ENCODE measurements around the gene LEKR1. TPM values are rescaled to one million over a fixed set of nuclear protein-coding genes. Genes with fewer than 3 reads are reported as not detected.

The LEKR1 gene
- total and polyA plus RNA-seq, 2 donors (not counting 3 experiments of a cell fraction or from before 2014, with no cell fraction given), result 0.07 to 0.64 TPM

DNA sequence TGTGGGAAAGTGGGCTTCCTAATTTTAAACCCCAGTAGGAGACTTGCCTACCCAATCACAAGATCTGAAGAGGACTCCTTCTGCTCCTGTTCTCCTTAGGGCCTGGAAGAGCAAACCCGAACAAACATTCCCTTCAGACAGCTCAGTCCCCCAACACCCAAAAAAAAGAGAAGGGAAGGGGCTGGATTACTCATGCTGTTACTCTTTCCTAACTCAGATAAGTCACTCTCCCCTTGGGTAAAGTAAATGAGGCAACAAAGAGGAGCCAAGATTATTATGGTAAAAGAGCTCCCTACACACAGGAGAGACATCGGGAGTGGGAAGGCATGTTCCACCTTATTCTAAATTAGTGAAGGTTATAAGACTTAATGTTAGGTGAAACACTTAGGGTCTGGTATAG is 18.1 kb upstream of the LEKR1 start:
- BruUV-seq (replicated peaks), result no TSS peak
- Histone ChIP-seq H3K79me2 (ENCODE audit: control insufficient read depth, insufficient read depth, low read length) (no peaks in the 10 kb centered on the region), H4K20me1 (replicated peaks; ENCODE audit: control insufficient read depth, extremely low read depth, insufficient read depth, low read length) (no peaks in the 10 kb centered on the region), H3K36me3 (ENCODE audit: control insufficient read depth in 2 of 2, extremely low read depth in 1 of 2, insufficient read depth in 2 of 2, low read length in 2 of 2) (no peaks in the 10 kb centered on the region), H3K9ac (replicated peaks; ENCODE audit: extremely low read depth, insufficient read depth, low read length) (no peak overlapping the region), H3K4me3 (replicated peaks in 1 of 3; ENCODE audit: insufficient read depth in 1 of 3, low read depth in 1 of 3, low read length in 3 of 3) (no peak overlapping the region), H3K4me2 (ENCODE audit: insufficient read depth, low read length) (no peak overlapping the region), H2AFZ (ENCODE audit: low read depth, low read length) (no peak overlapping the region), H3K9me1 (replicated peaks; ENCODE audit: control insufficient read depth, extremely low read depth, insufficient read depth, low read length) (no peaks in the 10 kb centered on the region), H3K27me3 (ENCODE audit: control insufficient read depth in 2 of 2, insufficient read depth in 2 of 2, low read length in 2 of 2) (no peaks in the 10 kb centered on the region), H3K27ac (ENCODE audit: insufficient read depth, low read depth, low read length) (no peak overlapping the region), H3K9me3 (replicated peaks; ENCODE audit: control insufficient read depth, insufficient read depth, low read length) (no peaks in the 10 kb centered on the region), H3K4me1 (ENCODE audit: control insufficient read depth, extremely low read depth, insufficient read depth, low read length) (peaks cover 24% of the 10 kb centered on the region)
- TF ChIP-seq, protein P1, sequence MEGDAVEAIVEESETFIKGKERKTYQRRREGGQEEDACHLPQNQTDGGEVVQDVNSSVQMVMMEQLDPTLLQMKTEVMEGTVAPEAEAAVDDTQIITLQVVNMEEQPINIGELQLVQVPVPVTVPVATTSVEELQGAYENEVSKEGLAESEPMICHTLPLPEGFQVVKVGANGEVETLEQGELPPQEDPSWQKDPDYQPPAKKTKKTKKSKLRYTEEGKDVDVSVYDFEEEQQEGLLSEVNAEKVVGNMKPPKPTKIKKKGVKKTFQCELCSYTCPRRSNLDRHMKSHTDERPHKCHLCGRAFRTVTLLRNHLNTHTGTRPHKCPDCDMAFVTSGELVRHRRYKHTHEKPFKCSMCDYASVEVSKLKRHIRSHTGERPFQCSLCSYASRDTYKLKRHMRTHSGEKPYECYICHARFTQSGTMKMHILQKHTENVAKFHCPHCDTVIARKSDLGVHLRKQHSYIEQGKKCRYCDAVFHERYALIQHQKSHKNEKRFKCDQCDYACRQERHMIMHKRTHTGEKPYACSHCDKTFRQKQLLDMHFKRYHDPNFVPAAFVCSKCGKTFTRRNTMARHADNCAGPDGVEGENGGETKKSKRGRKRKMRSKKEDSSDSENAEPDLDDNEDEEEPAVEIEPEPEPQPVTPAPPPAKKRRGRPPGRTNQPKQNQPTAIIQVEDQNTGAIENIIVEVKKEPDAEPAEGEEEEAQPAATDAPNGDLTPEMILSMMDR (IDR thresholded peaks at IDR 0.05; ENCODE audit: extremely low read depth in 1 of 2, insufficient read depth in 1 of 2, low read depth in 1 of 2, low read length in 2 of 2), result no peak
- no peak for TF ChIP-seq FOS (IDR thresholded peaks at IDR 0.05; ENCODE audit: borderline replicate concordance, insufficient read depth, low read length)
- no peak for TF ChIP-seq JUN (IDR thresholded peaks at IDR 0.05; ENCODE audit: borderline replicate concordance, insufficient read depth, insufficient read length, low read depth)
- TF ChIP-seq GATA2 (IDR thresholded peaks at IDR 0.05; ENCODE audit: insufficient read depth, insufficient read length, low read depth, low read length), result no peak
- TF ChIP-seq POLR2A (IDR thresholded peaks at IDR 0.05; ENCODE audit: low read depth, low read length), result no peak
- TF ChIP-seq, protein P2, sequence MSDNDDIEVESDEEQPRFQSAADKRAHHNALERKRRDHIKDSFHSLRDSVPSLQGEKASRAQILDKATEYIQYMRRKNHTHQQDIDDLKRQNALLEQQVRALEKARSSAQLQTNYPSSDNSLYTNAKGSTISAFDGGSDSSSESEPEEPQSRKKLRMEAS (IDR thresholded peaks at IDR 0.05; ENCODE audit: insufficient read depth, insufficient read length), result no peak
- TF ChIP-seq EZH2 (IDR thresholded peaks at IDR 0.05; ENCODE audit: borderline replicate concordance, low read depth, low read length, severe bottlenecking), result no peak
- TF ChIP-seq POLR2AphosphoS5 (IDR thresholded peaks at IDR 0.05; ENCODE audit: insufficient read depth, low read depth, low read length), result no peak
- TF ChIP-seq MYC (IDR thresholded peaks at IDR 0.05; ENCODE audit: low read depth, low read length), result no peak
- ChIA-PET CTCF (no interaction called here), POLR2A (no interaction called here)
- DNase-seq (ENCODE audit: low read depth, low spot score) (no peak), FAIRE-seq (no peak)
- intact Hi-C loops (cut with micrococcal nuclease), result no loop called here
- dilution Hi-C loops (cut with MboI; ENCODE audit: extremely low pct_ligation_motif_present, low sequenced_read_pairs), result loop anchor here (25.0 kb wide), 1 partner anchor 96 kb away; no protein-coding TSS in a partner anchor

Measured in endothelial cell of umbilical vein (primary cell).